ENCODE data around the gene DNAJA2.
"Not testable (repeated sequence)": the region's sequence is repeated elsewhere in the genome, so short reads cannot be mapped to it uniquely, and the experiment has no call there.

DNAJA2 gene

GRCh38 chr16:46974352-46974751 lies 878 bp upstream of the DNAJA2 start:
- no peak for DNase-seq

GRCh38 chr16:46973996-46974324 lies 486 bp upstream of the DNAJA2 start:
- no peak for DNase-seq

GRCh38 chr16:46972429-46973206 lies 856 bp downstream of the DNAJA2 start:
- DNase-seq, result no peak

GRCh38 chr16:46971271-46971670 lies 2.2 kb downstream of the DNAJA2 start:
- DNase-seq, result no peak

GRCh38 chr16:46970089-46970488 lies 3.4 kb downstream of the DNAJA2 start:
- no peak for DNase-seq

- DNase-seq, result no peak
Measured at GRCh38 chr16:46968063-46968435, 5.4 kb downstream of the DNAJA2 start.

GRCh38 chr16:46962629-46963028 lies 10.8 kb downstream of the DNAJA2 start:
- DNase-seq, result no peak

GRCh38 chr16:46961373-46962353 lies 11.8 kb downstream of the DNAJA2 start:
- no peak for DNase-seq

GRCh38 chr16:46954562-46954961 lies 18.9 kb downstream of the DNAJA2 start:
- DNase-seq, result no peak

- no peak for DNase-seq
Measured at GRCh38 chr16:46950009-46950408, 23.5 kb downstream of the DNAJA2 start.

- no peak for DNase-seq
Measured at GRCh38 chr16:46949241-46949892, 24.1 kb downstream of the DNAJA2 start.

- DNase-seq, result no peak
Measured at GRCh38 chr16:46948548-46949166, 24.8 kb downstream of the DNAJA2 start.

GRCh38 chr16:46947900-46948547 lies 25.4 kb downstream of the DNAJA2 start:
- no peak for DNase-seq

GRCh38 chr16:46944713-46945112 lies 28.8 kb downstream of the DNAJA2 start:
- not testable (repeated sequence) for DNase-seq

GRCh38 chr16:46937536-46937935 lies 35.9 kb downstream of the DNAJA2 start:
- no peak for DNase-seq

GRCh38 chr16:46932802-46933201 lies 40.7 kb downstream of the DNAJA2 start:
- DNase-seq, result peak; percentile 7 to 20

GRCh38 chr16:46930861-46931260 lies 42.6 kb downstream of the DNAJA2 start:
- no peak for DNase-seq

- DNase-seq, result no peak
Measured at GRCh38 chr16:46929378-46930332, 43.8 kb downstream of the DNAJA2 start.

GRCh38 chr16:46928811-46929210 lies 44.7 kb downstream of the DNAJA2 start:
- no peak for DNase-seq

- DNase-seq, result no peak
Measured at GRCh38 chr16:46927273-46927672, 46.2 kb downstream of the DNAJA2 start.
